CD8-positive, alpha-beta memory T cell (primary cell): ENCODE results near the gene HOXC6. TPM values are rescaled to one million over a fixed set of nuclear protein-coding genes. Genes with fewer than 3 reads are reported as not detected.
"Not testable (repeated sequence)": the region's sequence is repeated elsewhere in the genome, so short reads cannot be mapped to it uniquely, and the experiment has no call there.

Source experiments
- CTCF ChIA-PET: fragments of 350-600 bp; sonication (Branson Sonifier 250); formaldehyde crosslinking; loops from one replicate; lab custom pipeline; 2021; ENCODE audit warnings: antibody characterized with exemption; lab: Charles Lee
- POLR2A ChIA-PET: fragments of 350-600 bp; sonication (Branson Sonifier 250); formaldehyde crosslinking; loops from one replicate; lab custom pipeline; 2021; ENCODE audit warnings: antibody characterized with exemption; lab: Charles Lee
- DNase-seq, 5 donors: peaks; one replicate each; pipeline versions ENCODE4 v3.0.0 to v3.0.0-alpha.2; 2020 to 2022; ENCODE audit warnings: mixed read lengths in 1 of 5
- H3K27ac ChIP-seq: one replicate; pipeline ENCODE4 v1.7.0; 2013; ENCODE audit warnings: low read depth, mild to moderate bottlenecking, low read length, moderate library complexity
- H3K27me3 ChIP-seq: 2 replicates; pipeline ENCODE4 v1.7.0; 2013; ENCODE audit warnings: low read length, mild to moderate bottlenecking; ENCODE audit not compliant: insufficient read depth, poor library complexity, severe bottlenecking
- H3K36me3 ChIP-seq: 2 replicates; pipeline ENCODE4 v1.7.0; 2013; ENCODE audit warnings: mild to moderate bottlenecking, low read length, moderate library complexity; ENCODE audit not compliant: insufficient read depth
- H3K4me1 ChIP-seq: 2 replicates; pipeline ENCODE4 v1.7.0; 2013; ENCODE audit warnings: mild to moderate bottlenecking, low read length, moderate library complexity; ENCODE audit not compliant: insufficient read depth
- H3K4me3 ChIP-seq: 2 replicates; pipeline ENCODE4 v1.7.0; 2013; ENCODE audit warnings: mild to moderate bottlenecking, low read length
- H3K9me3 ChIP-seq: 2 replicates; pipeline ENCODE4 v1.7.0; 2013; ENCODE audit warnings: mild to moderate bottlenecking, low read length
- H3K27ac Mint-ChIP-seq, 8 donors: one replicate each; pipeline ENCODE4 v1.8.0; 2020 to 2021; ENCODE audit warnings: mixed read lengths in 8 of 8, mild to moderate bottlenecking in 6 of 8, inconsistent platforms in 3 of 8, moderate library complexity in 3 of 8
- H3K27me3 Mint-ChIP-seq, 2 donors: one replicate each; pipeline ENCODE4 v1.8.0; 2020 to 2021; ENCODE audit warnings: mixed read lengths in 2 of 2, mild to moderate bottlenecking in 1 of 2, moderate library complexity in 1 of 2
- H3K36me3 Mint-ChIP-seq, 3 donors: one replicate each; pipeline ENCODE4 v1.8.0; 2020 to 2021; ENCODE audit warnings: mixed read lengths in 3 of 3, inconsistent platforms in 1 of 3, mild to moderate bottlenecking in 1 of 3
- H3K4me1 Mint-ChIP-seq, 3 donors: one replicate each; pipeline ENCODE4 v1.8.0; 2020 to 2021; ENCODE audit warnings: mixed read lengths in 3 of 3, inconsistent platforms in 1 of 3, mild to moderate bottlenecking in 1 of 3
- H3K4me3 Mint-ChIP-seq, 7 donors: one replicate each; pipeline ENCODE4 v1.8.0; 2020 to 2021; ENCODE audit warnings: mixed read lengths in 7 of 7, mild to moderate bottlenecking in 6 of 7, moderate library complexity in 4 of 7, inconsistent platforms in 2 of 7
- H3K9me3 Mint-ChIP-seq, 5 donors: one replicate each; pipeline ENCODE4 v1.8.0; 2020 to 2022; ENCODE audit warnings: mixed read lengths in 5 of 5, mild to moderate bottlenecking in 3 of 5, moderate library complexity in 2 of 5, inconsistent platforms in 1 of 5
- polyA plus RNA-seq: library from polyadenylated mRNA; unstranded; fragments of 300-500 nt; fragmentation: Illumina TruSeq; gene quantifications from one replicate; pipeline ENCODE4 v1.2.3, GENCODE V29; 2021
- total RNA-seq, 2 experiments: library from RNA; stranded (reverse); gene quantifications; one replicate each; pipeline ENCODE4 v1.2.3, GENCODE V29; 2021

Gene HOXC6
- total and polyA plus RNA-seq, 3 experiments from 2014 or later, result not detected

GRCh38 chr12:54068418-54069070 is 40.3 kb downstream of the HOXC6 start:
- H3K36me3 ChIP-seq, result no peaks in the 10 kb centered on the region
- Mint-ChIP-seq H3K36me3 (peaks cover 0 to 3% (median 0%) of the 10 kb centered on the region in 3 donors), H3K27ac (no peak overlapping the region), H3K4me3 (no peak overlapping the region), H3K4me1 (no peaks in the 10 kb centered on the region), H3K27me3 (peaks cover 30 to 70% of the 10 kb centered on the region in 2 donors), H3K9me3 (no peaks in the 10 kb centered on the region)
- H3K27ac ChIP-seq, result no peak overlapping the region
- no peaks in the 10 kb centered on the region for H3K9me3 ChIP-seq
- DNase-seq, result no peak
- CTCF ChIA-PET, result interaction anchor here (1.5 kb wide), 1 partner anchor 15 kb away, joined by 3 read pairs; the partner anchor contains the start of gene HOXC4
- H3K4me3 ChIP-seq, result no peak overlapping the region
- POLR2A ChIA-PET, result no interaction called here
- peaks cover 8% of the 10 kb centered on the region for H3K27me3 ChIP-seq
- H3K4me1 ChIP-seq, result no peaks in the 10 kb centered on the region

- no peaks in the 10 kb centered on the region for H3K9me3 Mint-ChIP-seq
- no peaks in the 10 kb centered on the region for H3K36me3 ChIP-seq
- H3K27ac Mint-ChIP-seq, result no peak overlapping the region
- no peak overlapping the region for H3K4me3 Mint-ChIP-seq
- ChIA-PET CTCF (interaction anchor here (0.8 to 1.5 kb wide), 2 partner anchors 13 to 130 kb away, joined by 3 to 5 read pairs; no protein-coding TSS in a partner anchor), POLR2A (no interaction called here)
- no peak overlapping the region for H3K4me3 ChIP-seq
- H3K27me3 Mint-ChIP-seq, result peaks cover 18 to 49% of the 10 kb centered on the region in 2 donors
- H3K27ac ChIP-seq, result no peak overlapping the region
- DNase-seq, result no peak
- H3K36me3 Mint-ChIP-seq, result no peaks in the 10 kb centered on the region
- H3K4me1 Mint-ChIP-seq, result no peaks in the 10 kb centered on the region
- peaks cover 8% of the 10 kb centered on the region for H3K27me3 ChIP-seq
- H3K9me3 ChIP-seq, result no peaks in the 10 kb centered on the region
- H3K4me1 ChIP-seq, result no peaks in the 10 kb centered on the region
Measured at GRCh38 chr12:54071942-54072341, 43.7 kb downstream of the HOXC6 start.

- no peaks in the 10 kb centered on the region for H3K9me3 ChIP-seq
- Mint-ChIP-seq H3K36me3 (no peaks in the 10 kb centered on the region), H3K27ac (peak overlapping the region in 1 of 8 donors; percentile 65), H3K27me3 (peaks cover 7 to 35% of the 10 kb centered on the region in 2 donors), H3K9me3 (no peaks in the 10 kb centered on the region), H3K4me1 (peaks cover 0 to 3% (median 0%) of the 10 kb centered on the region in 3 donors), H3K4me3 (no peak overlapping the region)
- H3K27me3 ChIP-seq, result peaks cover 8% of the 10 kb centered on the region
- H3K27ac ChIP-seq, result no peak overlapping the region
- no peak overlapping the region for H3K4me3 ChIP-seq
- ChIA-PET CTCF (interaction anchor here (0.6 kb wide), 1 partner anchor 43 kb away, joined by 3 read pairs; no protein-coding TSS in a partner anchor), POLR2A (no interaction called here)
- no peak for DNase-seq
- H3K36me3 ChIP-seq, result no peaks in the 10 kb centered on the region
- no peaks in the 10 kb centered on the region for H3K4me1 ChIP-seq
Measured at GRCh38 chr12:54074308-54074707, 46.1 kb downstream of the HOXC6 start.

DNA sequence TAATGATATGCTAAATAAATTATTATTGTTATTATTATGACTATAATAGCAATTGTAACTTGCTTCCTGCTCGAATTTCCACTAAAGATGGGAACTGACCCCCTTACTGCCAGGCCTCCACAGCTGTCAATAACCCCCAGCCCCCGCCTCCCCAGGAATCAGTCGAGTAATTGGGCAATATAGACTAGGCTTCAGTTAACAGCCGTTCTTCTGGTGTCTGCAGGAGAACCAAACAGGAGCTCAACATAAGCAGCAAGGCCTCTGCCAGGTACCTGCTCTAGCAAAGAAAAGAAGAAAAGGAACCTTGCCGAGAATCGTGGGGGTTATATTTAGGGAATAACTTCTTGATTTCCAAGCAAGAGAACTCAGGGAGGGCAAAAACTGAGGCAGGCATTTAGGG is 47.2 kb downstream of the HOXC6 start:
- H3K36me3 Mint-ChIP-seq, result no peaks in the 10 kb centered on the region
- no peak overlapping the region for H3K4me3 Mint-ChIP-seq
- Histone ChIP-seq H3K4me1 (no peaks in the 10 kb centered on the region), H3K9me3 (no peaks in the 10 kb centered on the region), H3K27ac (no peak overlapping the region), H3K4me3 (no peak overlapping the region), H3K27me3 (peaks cover 8% of the 10 kb centered on the region), H3K36me3 (no peaks in the 10 kb centered on the region)
- peaks cover 2 to 7% (median 5%) of the 10 kb centered on the region in 3 donors for H3K4me1 Mint-ChIP-seq
- H3K27ac Mint-ChIP-seq, result no peak overlapping the region
- H3K9me3 Mint-ChIP-seq, result no peaks in the 10 kb centered on the region
- ChIA-PET CTCF (no interaction called here), POLR2A (no interaction called here)
- DNase-seq, result no peak
- peaks cover 7 to 29% of the 10 kb centered on the region in 2 donors for H3K27me3 Mint-ChIP-seq

DNA sequence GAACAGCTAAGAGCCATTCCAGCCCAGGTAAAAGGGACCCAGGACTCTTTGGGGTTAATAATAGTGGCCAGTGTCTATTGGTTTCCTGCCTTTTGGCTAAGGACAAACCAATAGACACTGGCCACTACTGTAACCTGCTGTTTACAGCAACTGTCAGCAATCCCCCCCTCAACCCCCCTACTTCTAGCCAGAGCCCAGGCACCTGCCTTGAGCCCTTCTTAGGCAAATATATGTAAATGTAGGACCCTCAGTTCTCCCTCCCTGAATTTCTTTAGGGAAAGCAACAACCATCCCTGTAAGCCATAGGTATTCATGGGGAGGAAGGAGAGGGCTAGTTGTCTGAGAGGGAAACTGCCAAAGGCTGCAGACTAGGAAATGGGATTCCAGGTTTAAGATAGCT is 47.7 kb downstream of the HOXC6 start:
- no peak overlapping the region for H3K4me3 Mint-ChIP-seq
- POLR2A ChIA-PET, result no interaction called here
- H3K9me3 ChIP-seq, result no peaks in the 10 kb centered on the region
- CTCF ChIA-PET, result no interaction called here
- no peak overlapping the region for H3K4me3 ChIP-seq
- H3K4me1 Mint-ChIP-seq, result peaks cover 7 to 11% (median 11%) of the 10 kb centered on the region in 3 donors
- H3K27ac ChIP-seq, result no peak overlapping the region
- no peaks in the 10 kb centered on the region for H3K36me3 ChIP-seq
- H3K4me1 ChIP-seq, result no peaks in the 10 kb centered on the region
- peaks cover 8% of the 10 kb centered on the region for H3K27me3 ChIP-seq
- H3K27ac Mint-ChIP-seq, result no peak overlapping the region
- H3K36me3 Mint-ChIP-seq, result no peaks in the 10 kb centered on the region
- H3K27me3 Mint-ChIP-seq, result peaks cover 4 to 23% of the 10 kb centered on the region in 2 donors
- no peaks in the 10 kb centered on the region for H3K9me3 Mint-ChIP-seq
- DNase-seq, result no peak

- peaks cover 4 to 10% of the 10 kb centered on the region in 2 donors for H3K27me3 Mint-ChIP-seq
- not testable (repeated sequence) for H3K4me3 ChIP-seq, H3K9me3 Mint-ChIP-seq
Measured at GRCh38 chr12:54077843-54078242, 49.6 kb downstream of the HOXC6 start.

GRCh38 chr12:54079115-54079514 is 50.9 kb downstream of the HOXC6 start:
- Mint-ChIP-seq H3K4me3 (peak overlapping the region in 3 of 7 donors; percentile 19 to 65 (median 24)), H3K4me1 (peaks cover 33 to 41% (median 33%) of the 10 kb centered on the region in 3 donors), H3K27ac (peak overlapping the region in 5 of 8 donors; percentile 34 to 66 (median 62))
- CTCF ChIA-PET, H3K27me3 Mint-ChIP-seq, H3K27me3 ChIP-seq, H3K27ac ChIP-seq, DNase-seq, H3K36me3 Mint-ChIP-seq, H3K9me3 ChIP-seq, H3K36me3 ChIP-seq, H3K9me3 Mint-ChIP-seq, H3K4me3 ChIP-seq, POLR2A ChIA-PET: not testable (repeated sequence)
- peaks cover 10% of the 10 kb centered on the region for H3K4me1 ChIP-seq

More at GRCh38 chr12:54077843-54078242, 49.6 kb downstream of the HOXC6 start:
- H3K4me3 Mint-ChIP-seq, H3K27ac ChIP-seq, POLR2A ChIA-PET, H3K4me1 ChIP-seq, H3K9me3 ChIP-seq, H3K36me3 Mint-ChIP-seq, DNase-seq, H3K27me3 ChIP-seq, H3K36me3 ChIP-seq, CTCF ChIA-PET: not testable (repeated sequence)
- peaks cover 20 to 28% (median 23%) of the 10 kb centered on the region in 3 donors for H3K4me1 Mint-ChIP-seq
- peak overlapping the region in 2 of 8 donors; percentile 5 to 89 for H3K27ac Mint-ChIP-seq
